ENCODE results near the gene GSDME. TPM values are rescaled to one million over a fixed set of nuclear protein-coding genes. Genes with fewer than 3 reads are reported as not detected.
"Not testable (repeated sequence)": the region's sequence is repeated elsewhere in the genome, so short reads cannot be mapped to it uniquely, and the experiment has no call there.

Gene GSDME
- polyA plus RNA-seq (ENCODE audit: insufficient read length in 10 of 10): 10 to 100 TPM in 2 of 10 donors, 1 to 10 TPM in 8; 5.4 to 18.6 (median 8.4) TPM
- long read RNA-seq, donor 1: 0 reads
- long read RNA-seq, donor 2, partial matches to known transcripts: 0 of 2 reads
- long read RNA-seq, donor 2, other reads (novel, unspliced or antisense): 0 of 2 reads
- long read RNA-seq, donor 3: 0 reads
- long read RNA-seq, donor 4, partial matches to known transcripts: 0 of 1 reads
- long read RNA-seq, donor 4, other reads (novel, unspliced or antisense): 0 of 1 reads
- long read RNA-seq, donor 5, full-length matches to known transcripts: 3 of 3 reads
- long read RNA-seq, donor 5, partial matches to known transcripts: 0 of 3 reads
- long read RNA-seq, donor 5, other reads (novel, unspliced or antisense): 0 of 3 reads
- long read RNA-seq, donor 6, partial matches to known transcripts: 0 of 3 reads
- long read RNA-seq, donor 6, other reads (novel, unspliced or antisense): 0 of 3 reads
- long read RNA-seq, donor 7: 0 reads
- long read RNA-seq, donor 8: 0 reads
- long read RNA-seq, donor 9: 0 reads

DNA sequence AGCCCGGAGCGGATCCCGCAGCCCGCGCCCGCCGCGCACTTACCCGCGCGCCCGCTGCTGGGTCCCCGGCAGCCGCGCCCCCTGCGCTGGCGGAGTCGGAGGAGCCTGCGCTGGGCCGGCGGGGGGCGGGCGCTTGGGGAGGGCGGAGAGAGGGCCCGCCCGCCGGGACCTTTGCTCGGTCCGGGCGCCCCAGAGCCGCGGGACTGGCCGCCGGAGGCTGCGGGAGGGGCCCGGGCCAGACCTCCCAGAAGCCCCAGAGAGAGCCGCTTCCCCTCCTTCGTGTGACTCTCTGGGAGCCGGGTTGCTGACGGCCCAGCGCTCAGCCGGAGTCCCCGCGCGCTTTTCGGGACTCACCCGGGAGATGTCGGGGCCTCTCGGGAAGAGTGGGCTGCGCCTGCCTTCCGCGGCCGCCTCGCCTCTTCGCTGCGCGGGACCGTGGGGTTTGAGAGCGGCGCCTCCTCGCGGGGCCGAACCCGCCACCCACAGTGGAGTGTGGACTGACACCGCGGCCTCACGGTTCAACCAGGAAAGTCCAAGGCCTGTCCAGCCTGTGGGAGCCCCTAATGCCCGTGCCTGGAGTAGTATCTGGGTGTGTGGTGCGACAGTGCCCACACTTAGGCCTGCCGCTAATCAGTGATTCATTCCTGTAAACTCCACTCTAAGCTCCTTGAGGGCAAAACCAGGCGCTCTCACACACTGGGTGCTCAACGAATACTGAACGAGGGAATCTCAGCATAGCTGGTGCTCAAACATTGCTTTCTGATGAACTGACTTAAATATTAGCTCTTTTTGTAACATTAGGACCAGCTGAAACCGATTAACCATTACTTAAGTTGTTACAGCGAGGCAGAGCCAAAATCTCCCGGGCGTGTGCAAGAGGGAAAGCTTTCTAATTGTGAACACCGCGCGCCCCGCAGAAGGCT, at the start of gene GSDME:
Gene GSDME, minus strand, starts transcription at position 112 of the 923 bp plus-strand sequence. CDS start 7,690 bp downstream, outside the sequence.
- DNase-seq: peak in 2 of 3 donors; percentile 49 to 79

DNA sequence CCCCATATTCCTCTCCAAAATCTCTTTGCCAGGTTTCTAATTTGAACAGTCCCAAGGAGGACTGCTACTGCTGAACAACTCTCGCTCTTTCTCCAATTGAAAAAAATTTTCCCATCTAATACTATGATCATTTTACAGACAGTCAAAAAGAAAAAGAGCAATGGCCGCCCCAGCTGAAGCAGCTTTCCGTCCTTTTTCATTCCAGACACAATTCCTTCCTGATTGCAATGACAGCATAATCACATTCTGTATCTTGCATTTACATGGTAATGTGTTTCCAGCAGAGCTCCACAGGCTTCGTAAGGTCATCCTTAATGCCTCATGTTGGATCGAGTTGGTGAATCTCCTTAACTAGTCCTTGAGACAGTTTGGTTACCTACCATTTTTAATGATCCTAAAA, 45.0 kb upstream of the GSDME start:
- DNase-seq: no peak

DNA sequence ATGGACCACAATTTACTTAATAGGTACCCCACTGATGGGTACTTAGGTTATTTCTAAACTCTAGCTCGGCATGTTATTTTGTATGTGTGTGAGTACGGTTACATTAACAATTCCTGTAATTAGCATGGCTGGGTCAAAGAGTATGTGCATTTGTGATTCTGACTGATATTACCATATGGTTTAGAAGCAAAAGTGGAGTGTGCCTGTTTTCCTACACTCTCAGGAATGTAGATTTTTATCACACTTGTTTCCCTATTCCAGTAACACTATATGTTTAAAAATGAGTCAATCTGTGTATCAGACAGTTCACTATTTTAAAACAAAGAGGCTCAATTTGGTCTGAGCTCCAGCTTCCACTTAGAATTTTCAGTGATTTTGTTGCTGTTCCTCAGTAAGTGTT, 44.6 kb upstream of the GSDME start:
- no peak for DNase-seq

DNA sequence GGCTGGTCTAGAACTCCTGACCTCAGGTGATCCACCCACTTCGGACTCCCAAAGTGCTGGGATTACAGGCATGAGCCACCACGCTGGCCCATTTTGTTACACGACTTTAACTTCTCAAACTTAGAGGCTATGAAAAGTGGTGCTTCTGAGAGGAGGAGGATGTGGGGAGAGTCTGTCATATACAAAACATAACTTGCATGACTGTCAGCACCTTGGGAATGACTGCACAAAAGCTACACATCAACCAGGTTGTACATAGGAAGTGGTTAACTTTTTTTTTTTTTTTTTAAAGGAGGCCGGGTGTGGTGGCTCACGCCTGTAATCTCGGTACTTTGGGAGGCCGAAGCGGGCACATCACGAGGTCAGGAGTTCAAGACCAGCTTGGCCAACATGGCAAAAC, 43.4 kb upstream of the GSDME start:
- DNase-seq: no peak

DNA sequence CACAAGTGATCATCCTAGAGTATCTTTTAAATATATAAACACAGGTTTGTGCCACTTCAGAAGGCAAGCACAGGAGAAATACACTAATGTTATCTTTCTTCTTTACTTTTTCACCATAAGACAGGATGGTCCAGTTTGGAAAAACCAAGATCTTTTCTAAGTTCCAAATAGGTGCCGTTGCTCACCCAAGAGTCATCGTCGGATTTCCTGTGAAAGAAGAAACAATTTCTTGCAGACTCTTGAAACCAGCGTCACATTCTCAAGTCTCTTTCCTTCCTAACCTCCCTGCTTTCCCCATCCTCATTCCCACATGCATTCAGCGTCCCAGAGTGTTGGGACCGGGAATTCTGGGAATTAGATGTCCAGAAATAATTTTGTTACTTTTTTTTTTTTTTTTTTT, 42.8 kb upstream of the GSDME start:
- no peak for DNase-seq

DNA sequence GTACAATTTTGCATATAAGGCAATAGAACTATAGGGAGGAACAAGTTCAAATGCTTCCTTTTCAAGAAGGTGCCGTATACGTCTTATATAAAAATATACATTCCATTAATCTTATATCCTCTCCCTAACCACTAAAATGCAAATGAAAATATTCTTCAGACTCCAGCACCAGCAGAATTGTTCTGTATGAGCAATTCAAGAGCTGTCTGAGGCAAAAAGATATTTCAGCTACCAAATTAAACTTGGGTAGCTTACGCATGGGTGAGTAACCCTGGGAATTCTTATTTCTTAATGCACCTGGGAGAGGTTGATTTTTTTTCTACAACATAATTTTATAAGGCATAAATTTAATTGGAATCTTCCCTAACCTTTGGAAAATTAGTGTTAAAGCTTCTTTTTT, 42.2 kb upstream of the GSDME start:
- DNase-seq: no peak

DNA sequence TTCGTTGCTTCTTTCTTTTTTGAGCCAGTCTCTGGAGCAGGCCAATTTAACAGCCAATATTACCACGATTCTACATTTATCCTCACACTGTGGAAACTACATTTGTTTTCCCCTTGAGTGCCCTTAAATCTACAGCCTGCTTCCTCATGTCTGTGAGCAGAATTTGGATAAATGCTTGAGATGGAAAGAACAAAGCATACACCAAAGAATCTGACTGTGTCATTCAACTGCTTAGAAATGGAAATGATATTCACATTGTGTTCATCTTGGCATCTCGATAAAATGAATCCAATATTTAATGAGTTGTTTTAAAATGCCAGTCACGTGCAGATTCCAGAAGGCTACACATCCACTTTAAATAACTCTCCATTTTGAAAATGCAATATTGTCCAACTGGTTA, 41.0 kb upstream of the GSDME start:
- DNase-seq: no peak

DNA sequence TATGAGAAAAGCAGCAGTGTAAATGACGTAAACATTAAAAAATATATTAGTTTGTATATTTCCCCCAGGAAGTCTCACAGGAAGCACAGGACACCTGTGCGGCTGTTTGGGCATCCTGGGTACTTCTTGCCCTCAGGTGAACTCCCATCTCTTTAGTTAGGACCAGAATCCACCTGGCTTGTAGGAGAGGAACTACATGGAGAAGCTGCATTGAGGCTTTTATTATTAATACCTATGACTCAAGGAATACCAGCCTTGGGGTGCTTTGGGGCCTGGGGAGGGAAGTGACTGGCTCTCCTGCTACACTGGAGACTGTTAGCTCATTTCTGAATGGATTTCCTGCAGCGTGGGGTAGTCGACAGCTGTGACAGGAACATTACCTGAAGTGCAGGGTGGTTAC, 40.0 kb upstream of the GSDME start:
- DNase-seq: no peak

DNA sequence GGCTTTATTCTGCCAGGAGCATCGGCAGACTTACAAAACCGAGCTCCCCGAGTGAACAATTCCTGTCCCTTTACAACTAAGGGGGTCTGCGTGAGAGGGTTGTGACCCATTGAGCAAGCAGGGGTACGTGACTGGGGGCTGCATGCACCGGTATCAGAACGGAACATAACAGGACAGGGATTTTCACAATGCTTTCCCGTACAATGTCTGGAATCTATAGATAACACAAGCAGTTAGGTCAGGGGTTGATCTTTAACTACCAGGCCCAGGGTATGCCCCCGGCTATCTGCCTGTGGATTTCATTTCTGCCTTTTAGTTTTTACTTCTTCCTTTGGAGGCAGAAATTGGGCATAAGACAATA, 38.1 kb upstream of the GSDME start:
- DNase-seq: no peak

DNA sequence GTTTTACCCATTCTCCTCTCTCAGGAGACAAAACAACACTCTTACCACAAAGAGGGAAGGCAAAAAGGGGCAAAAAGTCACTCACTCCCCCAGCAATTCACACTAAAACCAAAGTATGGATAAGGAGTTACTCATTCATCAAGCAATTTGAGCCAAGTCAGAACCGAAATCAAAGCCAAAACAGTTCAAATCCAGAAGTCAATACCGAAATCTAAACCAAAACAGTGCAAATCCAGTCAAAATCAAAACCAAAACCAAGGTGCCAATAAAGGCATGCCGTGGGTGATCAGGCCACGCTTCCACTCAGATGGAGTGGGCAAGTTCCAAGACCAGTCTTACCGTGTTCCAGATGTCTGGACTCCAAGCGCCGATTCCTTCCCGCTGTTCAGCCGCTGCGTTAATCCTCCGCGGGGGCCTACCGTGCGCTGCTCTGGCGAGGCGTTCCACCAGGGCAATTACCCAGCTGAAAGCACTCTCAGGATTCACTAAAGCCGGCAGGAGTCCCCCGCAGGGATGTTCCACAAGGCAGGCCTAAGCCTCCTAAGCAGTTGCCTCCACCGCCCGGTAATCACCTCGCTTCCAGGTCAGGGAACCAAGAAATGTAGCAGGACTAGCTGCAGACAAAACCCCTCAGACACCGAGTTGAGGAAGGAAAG, 37.6 kb upstream of the GSDME start:
- not testable (repeated sequence) for DNase-seq

DNA sequence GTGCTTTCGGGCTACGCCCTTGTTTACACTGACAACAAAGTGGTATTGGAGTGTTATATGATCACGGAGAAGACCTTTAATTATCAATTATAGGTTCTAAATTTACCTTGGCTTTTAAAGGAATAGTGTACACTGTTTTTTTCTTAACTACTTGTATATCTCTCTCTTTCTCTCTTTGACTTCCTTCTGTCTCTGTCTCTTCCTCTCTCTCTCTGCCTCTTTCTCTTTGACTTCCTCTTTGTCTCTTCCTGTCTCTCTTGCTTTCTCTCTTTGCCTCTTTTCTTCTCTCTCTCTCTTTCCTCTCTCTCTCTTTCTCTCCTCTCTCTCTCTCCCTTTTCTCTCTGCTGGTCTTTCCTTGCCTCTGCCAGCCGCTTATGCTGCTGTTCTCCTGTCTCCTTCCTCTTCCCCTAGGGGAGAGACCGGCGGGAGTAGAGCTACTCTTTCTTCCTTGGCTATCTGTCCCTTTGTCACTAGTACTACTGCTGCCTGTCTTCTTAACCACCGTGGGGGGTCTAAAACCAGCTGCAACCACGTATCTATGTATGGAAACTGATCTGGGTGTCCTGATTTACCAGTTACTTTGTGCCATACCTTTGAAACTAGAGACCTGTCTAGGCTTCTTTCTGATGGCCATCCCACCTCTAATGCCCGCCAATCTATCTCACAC, 36.9 kb upstream of the GSDME start:
- DNase-seq: no peak

DNA sequence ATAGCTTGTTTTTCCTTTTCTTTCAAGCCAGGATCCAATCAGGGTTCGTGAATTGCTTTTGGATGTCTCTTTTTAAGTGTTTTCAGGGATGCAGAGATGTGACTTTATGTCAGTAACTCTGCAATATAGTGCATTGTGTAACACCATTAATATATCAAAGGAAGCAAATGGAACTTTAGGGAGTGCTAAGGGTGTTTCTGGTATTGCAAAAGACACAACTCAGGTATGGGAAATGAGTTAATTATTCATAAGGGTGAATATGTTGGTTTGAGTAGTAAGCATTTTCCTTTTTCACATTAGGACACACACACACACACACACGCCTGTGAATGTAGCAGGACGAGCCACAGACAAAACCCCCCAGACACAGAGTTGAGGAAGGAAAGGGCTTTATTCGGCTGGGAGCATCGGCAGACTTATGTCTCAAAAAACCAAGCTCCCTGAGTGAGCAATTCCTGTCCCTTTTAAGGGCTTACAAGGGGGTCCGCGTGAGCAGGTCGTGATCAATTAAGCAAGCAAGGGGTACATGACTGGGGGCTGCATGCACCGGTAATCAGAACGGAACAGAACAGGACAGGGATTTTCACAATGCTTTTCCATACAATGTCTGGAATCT, 31.8 kb upstream of the GSDME start:
- no peak for DNase-seq

DNA sequence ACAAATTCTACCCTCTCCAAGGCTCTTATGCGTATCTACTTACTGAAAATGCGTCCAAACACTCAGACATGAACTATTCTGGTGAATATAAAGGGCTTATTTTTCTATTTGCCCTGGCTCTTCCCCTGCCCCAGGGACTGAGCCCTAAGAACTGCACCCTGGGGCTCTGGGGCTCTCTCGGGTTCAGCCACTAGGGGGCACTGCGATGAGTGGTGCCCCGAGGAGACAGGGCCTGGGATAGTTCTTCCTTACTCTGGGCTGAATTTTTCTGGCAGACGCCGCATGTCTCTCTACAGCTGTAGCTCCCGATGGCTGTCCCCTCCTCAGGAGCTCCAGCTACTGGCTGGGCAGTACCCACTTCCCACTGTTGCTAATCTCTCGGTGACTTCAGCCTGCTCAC, 30.8 kb upstream of the GSDME start:
- no peak for DNase-seq

DNA sequence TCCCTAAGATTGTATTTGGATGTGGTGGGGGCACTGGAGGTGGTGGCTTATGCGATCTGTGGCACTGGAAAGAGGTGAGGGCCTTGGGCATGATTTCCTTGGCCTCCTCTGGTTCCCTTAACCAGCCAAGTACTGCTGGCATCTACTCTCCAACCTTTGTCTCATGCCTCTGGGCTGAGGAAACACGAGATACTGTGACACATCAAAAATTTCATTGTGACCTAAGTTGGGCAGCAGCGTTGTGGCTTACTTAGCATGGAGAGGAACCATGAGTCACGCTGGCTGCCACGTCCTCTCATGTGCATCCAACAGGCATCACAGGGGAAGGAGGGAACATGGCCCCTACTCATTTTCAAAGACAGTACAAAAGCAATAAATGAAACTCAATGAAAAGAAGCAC, 29.7 kb upstream of the GSDME start:
- peak in 2 of 3 donors; percentile 24 to 77 for DNase-seq

DNA sequence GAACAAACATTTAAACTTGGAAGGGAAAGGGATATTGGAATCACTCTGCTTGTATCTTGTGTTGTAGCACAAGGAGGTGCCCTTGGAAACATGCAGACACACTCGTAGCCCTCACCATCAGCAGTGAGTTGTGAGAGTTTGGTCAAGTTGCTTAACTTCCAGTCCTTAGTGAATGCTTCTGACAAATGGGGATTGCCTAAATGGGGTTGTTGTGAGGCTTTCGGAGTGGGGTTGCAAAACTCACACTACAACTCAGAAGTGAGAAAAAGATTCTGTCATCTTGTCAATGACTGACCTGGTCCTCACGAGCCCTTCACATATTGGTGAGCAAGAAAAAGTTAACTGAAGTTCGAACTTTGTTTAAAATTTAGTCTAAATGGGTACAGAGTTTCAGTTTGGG, 29.0 kb upstream of the GSDME start:
- no peak for DNase-seq

DNA sequence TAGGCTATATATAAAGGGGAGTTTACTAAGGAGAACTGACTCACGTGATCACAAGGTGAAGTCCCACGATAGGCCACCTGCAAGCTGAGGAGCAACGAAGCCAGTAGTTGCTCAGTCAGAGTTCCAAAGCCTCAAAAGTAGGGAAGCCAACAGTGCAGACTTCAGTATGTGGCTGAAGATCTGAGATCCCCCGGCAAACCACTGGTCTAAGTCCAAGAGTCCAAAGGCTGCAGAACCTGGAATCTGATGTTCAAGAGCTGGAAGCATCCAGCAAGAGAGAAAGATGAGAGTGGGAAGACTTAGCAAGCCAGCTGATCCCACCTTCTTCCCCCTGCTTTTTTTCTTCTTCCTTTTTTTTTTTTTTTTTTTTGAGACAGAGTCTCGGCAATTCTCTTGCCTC, 27.0 kb upstream of the GSDME start:
- DNase-seq: no peak

DNA sequence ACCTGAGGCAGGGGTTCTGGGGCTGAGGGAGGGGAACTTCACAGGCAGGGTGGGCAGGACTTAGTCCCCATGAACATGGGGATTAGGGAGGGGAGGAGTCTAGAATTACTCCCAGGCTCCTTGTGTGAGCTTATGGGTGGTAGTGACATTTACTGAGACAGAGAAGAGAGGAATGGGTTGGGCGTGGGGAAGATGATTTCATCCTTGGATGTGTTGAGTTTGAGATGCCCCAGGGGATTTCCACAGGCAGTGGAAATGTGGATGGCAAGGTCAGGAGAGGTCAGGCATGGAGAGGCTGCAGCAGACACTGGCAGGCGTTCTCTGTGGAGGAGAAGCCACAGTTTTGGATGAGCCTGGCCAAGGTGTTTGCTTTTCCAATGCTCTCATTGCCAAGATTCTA, 26.4 kb upstream of the GSDME start:
- no peak for DNase-seq

DNA sequence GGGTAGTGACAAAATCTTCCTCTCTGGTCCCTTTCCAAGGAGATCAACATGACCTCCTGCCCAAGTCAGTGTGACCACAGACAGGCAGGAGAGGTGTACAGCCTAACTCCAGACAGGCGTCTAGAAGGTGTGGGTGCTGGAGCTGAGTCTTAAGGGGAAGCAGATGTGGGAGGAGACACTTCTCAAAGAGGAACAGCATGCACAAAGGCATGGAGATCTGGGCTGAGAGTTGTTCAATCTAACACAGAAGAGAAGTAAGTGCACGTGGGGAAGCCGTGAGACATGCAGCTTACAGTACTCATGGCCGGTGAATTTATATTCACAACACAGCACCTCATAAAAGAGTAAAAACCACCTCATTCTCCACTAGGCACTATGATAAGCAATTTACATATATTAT, 23.8 kb upstream of the GSDME start:
- peak in 1 of 3 donors; percentile 18 for DNase-seq

DNA sequence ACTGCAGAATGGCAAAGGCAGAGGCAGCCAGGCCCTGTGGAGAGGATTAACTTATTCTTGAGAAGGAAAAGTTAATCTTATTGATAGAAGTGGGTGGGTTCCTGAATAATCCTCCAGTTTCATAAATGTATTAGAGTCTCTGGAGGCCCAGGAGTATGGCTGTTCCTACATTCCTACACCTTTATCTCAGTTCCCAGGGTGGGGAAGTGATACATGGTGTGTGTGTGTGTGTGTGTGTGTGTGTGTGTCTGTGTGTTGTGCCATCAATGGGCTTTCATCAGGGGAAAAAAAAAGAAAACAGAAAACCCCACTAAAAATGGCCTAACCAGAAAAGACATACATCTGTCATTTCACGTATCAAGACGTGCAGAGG, 22.0 kb upstream of the GSDME start:
- no peak for DNase-seq

DNA sequence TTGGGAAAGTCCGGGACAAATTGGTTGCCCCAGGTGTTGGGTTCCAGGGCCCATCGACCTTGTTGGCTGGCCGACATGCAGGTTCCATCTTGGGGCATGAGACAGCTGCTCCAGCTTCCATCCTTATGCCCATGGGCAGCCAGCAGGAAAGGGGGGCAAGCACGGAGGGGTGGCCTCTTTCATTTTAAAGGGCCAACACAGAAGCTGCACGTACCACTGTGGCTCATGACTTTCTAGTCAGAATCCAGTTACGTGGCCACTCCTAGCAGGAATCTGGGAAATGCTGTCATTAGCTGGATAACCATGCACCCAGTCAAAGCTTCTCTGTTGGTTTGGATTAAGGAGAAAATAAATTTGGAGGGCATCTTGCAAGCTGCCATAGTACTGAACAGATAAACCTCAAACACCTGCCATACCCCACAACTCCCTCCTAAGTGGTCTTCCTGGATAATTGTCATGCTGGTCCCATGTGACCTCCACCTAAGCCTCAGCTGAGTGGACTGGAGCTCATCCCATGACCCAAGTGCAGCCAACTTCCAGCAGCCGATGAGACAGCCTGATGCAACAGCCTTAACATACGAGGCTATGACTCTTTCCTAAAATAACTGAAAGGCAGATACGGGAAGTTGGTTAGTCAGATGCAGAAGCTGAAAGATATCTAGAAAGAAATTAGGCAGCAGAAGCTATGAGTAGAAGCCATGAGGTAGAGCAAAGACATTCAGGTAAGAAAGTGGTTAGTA, 21.4 kb upstream of the GSDME start:
- peak; percentile 22 to 65 (median 45) for DNase-seq

All from muscle of back (tissue), 13 donors.